Measurements from ENCODE around the gene DNAJC13. TPM values are rescaled to one million over a fixed set of nuclear protein-coding genes. Genes with fewer than 3 reads are reported as not detected.
A peak's percentile ranks its signal among the peaks of the same experiment; 100 is the strongest.

The DNAJC13 gene
- total RNA-seq, 2 donors from 2014 or later, result 26.4 to 30.7 TPM

GRCh38 chr3:132399054-132399929 is 18.0 kb upstream of the DNAJC13 start:
- ATAC-seq (peak in 1 of 2 donors; percentile 58), DNase-seq (no peak)
- intact Hi-C loops (cut with DNase I), result loop anchor here in 1 of 2 donors (2.0 to 5.0 kb wide), 2 partner anchors 46 to 142 kb away; no protein-coding TSS in a partner anchor

DNA sequence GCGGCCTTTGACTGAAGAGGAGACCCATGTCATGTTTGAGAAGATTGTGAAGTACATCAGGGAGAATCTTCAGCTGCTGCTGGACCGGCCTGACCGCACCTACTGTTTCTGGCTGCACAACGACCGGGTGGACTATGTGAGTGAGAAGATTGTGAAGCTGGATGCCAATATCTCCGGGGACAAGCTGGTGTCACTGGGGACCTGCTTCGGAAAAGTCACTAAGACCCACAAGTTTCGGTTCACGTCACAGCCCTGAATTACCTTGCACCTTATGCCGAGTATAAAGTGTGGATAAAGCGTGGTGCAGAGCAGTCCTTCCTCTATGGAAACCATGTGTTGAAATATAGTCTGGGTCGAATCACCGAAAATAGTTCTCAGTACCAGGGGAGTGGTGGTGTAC is 16.0 kb upstream of the DNAJC13 start:
- DNase-seq (no peak), ATAC-seq (no peak)
- intact Hi-C loops (cut with DNase I), result loop anchor here in 1 of 2 donors (10.0 kb wide), 1 partner anchor 46 kb away; no protein-coding TSS in a partner anchor

DNA sequence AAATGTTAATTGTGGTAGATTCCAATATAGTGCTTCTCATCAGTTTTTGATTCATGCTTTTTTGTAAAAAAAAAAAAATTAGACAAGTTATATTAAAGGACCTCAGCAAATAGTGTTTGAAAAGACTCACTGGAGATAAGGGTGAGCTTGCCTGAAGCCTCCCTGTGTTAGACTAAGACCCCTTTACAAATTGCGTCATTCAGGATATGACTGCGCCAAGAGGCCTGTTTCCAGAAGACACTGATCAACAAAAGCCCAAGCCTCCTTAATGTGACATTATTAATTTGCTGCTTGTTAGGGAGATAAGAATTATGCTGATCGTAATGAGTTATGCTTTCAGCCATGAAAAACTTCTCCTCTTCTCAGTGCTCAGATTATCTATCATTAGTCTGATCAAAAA is 13.0 kb upstream of the DNAJC13 start:
- DNase-seq (no peak), ATAC-seq (no peak)
- intact Hi-C loops (cut with DNase I), result loop anchor here in 1 of 2 donors (10.0 kb wide), 1 partner anchor 49 kb away; no protein-coding TSS in a partner anchor

GRCh38 chr3:132405188-132405587 is 12.1 kb upstream of the DNAJC13 start:
- intact Hi-C loops (cut with DNase I), result loop anchor here in 1 of 2 donors (10.0 kb wide), 1 partner anchor 50 kb away; no protein-coding TSS in a partner anchor
- DNase-seq, result no peak
- ATAC-seq, result peak; percentile 30 to 66

GRCh38 chr3:132405609-132406299 is 11.5 kb upstream of the DNAJC13 start:
- intact Hi-C loops (cut with DNase I), result loop anchor here in 1 of 2 donors (10.0 kb wide), 1 partner anchor 51 kb away; no protein-coding TSS in a partner anchor
- no peak for DNase-seq
- ATAC-seq, result no peak

- intact Hi-C loops (cut with DNase I), result loop anchor here in 1 of 2 donors (10.0 kb wide), 1 partner anchor 52 kb away; no protein-coding TSS in a partner anchor
- DNase-seq, result no peak
- no peak for ATAC-seq
Observed at GRCh38 chr3:132406587-132406986, 10.7 kb upstream of the DNAJC13 start.

GRCh38 chr3:132407025-132407424 is 10.3 kb upstream of the DNAJC13 start:
- ATAC-seq (no peak), DNase-seq (no peak)
- intact Hi-C loops (cut with DNase I), result loop anchor here in 1 of 2 donors (10.0 kb wide), 1 partner anchor 52 kb away; no protein-coding TSS in a partner anchor

GRCh38 chr3:132414841-132415240 is 2.5 kb upstream of the DNAJC13 start:
- ATAC-seq (no peak), DNase-seq (no peak)
- intact Hi-C loops (cut with DNase I), result no loop called here

GRCh38 chr3:132416161-132416560 is 1.1 kb upstream of the DNAJC13 start:
- ATAC-seq (no peak), DNase-seq (no peak)
- intact Hi-C loops (cut with DNase I), result no loop called here

DNA sequence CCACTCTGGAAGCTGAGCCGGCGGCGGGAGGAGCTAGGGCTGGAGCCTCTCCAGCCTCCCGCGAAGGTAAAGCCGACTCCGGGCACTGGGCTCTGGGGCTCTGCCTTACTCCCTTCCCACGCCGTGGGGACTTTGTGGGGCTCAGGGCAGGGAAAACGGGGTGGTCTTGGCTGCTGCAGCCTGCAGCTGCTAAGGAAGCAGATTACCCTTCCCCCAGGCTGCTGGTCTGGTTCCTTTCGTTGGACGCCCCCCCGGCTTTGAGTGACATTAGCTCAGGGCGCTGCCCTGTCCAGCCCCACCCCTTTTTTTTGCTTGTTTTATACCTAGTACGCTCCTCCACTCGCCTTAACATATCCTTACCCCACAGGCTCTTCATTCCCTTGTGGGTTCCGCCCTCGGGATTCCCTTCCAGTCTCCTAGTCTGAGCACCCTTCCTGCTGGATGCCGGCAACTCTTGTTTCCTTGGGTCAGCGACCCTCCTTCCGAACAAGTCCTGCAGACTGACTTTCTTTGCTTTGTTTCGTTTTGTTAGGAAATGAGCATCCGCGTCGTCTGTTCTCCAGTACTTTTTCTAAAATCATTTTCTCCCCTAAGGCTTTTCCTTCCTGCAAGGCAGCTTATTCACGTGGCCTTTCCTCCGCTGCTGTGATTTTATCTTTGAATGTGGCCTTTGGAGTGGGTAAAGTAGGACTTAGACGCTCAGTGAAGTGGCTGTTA is 551 bp downstream of the DNAJC13 start:
- DNase-seq (peak; percentile 65), ATAC-seq (peak; percentile 35 to 70)
- intact Hi-C loops (cut with DNase I), result no loop called here

GRCh38 chr3:132418916-132419315 is 1.6 kb downstream of the DNAJC13 start:
- intact Hi-C loops (cut with DNase I), result no loop called here
- DNase-seq (no peak), ATAC-seq (no peak)

- no peak for ATAC-seq
- no peak for DNase-seq
- intact Hi-C loops (cut with DNase I), result no loop called here
Observed at GRCh38 chr3:132421832-132422231, 4.5 kb downstream of the DNAJC13 start.

DNA sequence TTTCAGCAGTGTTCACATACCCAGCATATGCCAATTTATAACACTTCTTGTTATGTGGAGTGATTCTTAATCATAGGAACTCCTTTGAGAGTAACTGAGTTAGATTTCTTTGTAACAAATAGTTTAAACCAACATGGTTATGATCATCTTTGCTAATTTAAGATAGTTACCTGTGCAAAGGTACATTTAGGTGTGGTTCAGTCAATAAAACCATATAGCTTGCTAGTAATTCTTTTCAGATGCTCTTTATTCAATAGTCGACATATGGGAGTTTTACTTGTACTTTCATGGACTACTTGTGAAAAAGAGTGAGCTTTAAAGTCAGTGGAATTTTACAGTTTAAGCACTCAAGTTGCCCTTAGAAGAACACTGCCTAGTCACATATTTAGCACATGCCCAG is 5.2 kb downstream of the DNAJC13 start:
- no peak for DNase-seq
- intact Hi-C loops (cut with DNase I), result no loop called here
- no peak for ATAC-seq

- ATAC-seq (peak in 1 of 2 donors; percentile 30), DNase-seq (no peak)
- intact Hi-C loops (cut with DNase I), result no loop called here
Observed at GRCh38 chr3:132432639-132433038, 15.3 kb downstream of the DNAJC13 start.

DNA sequence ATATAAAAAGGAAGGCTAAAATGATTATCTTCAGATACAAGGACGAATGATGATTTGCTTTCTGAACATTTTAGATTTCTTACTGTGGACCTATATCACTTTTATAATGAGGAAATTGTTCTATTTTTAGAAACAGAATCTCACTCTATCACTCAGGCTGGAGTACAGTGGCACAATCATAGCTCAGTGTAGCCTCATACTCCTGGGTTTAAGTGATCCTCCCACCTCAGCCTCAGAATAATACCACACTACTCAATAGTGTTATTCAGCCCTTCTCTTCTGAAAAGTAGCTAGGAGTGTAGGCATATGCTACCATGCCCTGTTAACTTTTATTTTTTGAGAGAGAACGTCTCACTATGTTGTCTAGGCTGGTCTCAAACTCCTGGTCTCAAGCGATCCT is 15.8 kb downstream of the DNAJC13 start:
- DNase-seq, result no peak
- intact Hi-C loops (cut with DNase I), result no loop called here
- no peak for ATAC-seq

GRCh38 chr3:132435224-132435910 is 18.1 kb downstream of the DNAJC13 start:
- intact Hi-C loops (cut with DNase I), result no loop called here
- ATAC-seq (no peak), DNase-seq (no peak)

- ATAC-seq (peak in 1 of 2 donors; percentile 60), DNase-seq (no peak)
- intact Hi-C loops (cut with DNase I), result no loop called here
Observed at GRCh38 chr3:132435911-132436425, 18.7 kb downstream of the DNAJC13 start.

DNA sequence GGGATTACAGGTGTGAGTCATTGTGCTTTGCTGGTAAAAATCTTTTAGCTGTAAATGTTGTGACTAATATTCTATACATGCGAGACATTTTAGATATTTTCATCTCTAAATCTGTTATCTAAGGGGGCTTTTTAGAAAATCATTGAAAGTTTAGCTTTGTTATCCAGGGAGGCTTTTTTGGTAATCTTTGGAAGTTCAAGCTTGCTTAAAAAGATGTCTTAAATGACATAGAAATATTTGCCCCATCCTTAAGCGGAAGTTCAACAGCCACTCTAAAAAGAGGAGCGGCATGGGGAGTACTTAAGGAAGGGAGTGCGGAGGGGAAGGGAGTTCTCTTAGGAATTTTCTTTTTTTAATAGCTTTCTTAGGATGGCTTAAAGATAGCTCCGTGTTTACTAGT is 26.1 kb downstream of the DNAJC13 start:
- intact Hi-C loops (cut with DNase I), result no loop called here
- ATAC-seq (no peak), DNase-seq (no peak)

Data from left cardiac atrium (tissue), 4 donors.